HG03095 (cell line): ENCODE measurements around the gene MRGPRG.
"Not testable (repeated sequence)": the region's sequence is repeated elsewhere in the genome, so short reads cannot be mapped to it uniquely, and the experiment has no call there.

Experiments used
- ATAC-seq: cut with Tn5 transposase; IDR thresholded peaks from one replicate; pipeline ENCODE4 v1.9.1; 2021; ENCODE audit warnings: moderate library complexity; ENCODE audit not compliant: unreplicated experiment

Gene MRGPRG

GRCh38 chr11:3218483-3219280 is at the start of gene MRGPRG:
TSS of gene MRGPRG (minus strand) at chr11:3218813. CDS start at chr11:3218813, 0 bp downstream.
- ATAC-seq, result no peak

GRCh38 chr11:3262548-3262947 is 43.9 kb upstream of the MRGPRG start:
- ATAC-seq, result not testable (repeated sequence)

GRCh38 chr11:3261831-3262230 is 43.2 kb upstream of the MRGPRG start:
- ATAC-seq, result not testable (repeated sequence)

- not testable (repeated sequence) for ATAC-seq
These were observed 38.9 kb upstream of the MRGPRG start for GRCh38 chr11:3257509-3257908.

GRCh38 chr11:3255241-3255640 is 36.6 kb upstream of the MRGPRG start:
- not testable (repeated sequence) for ATAC-seq

- not testable (repeated sequence) for ATAC-seq
These were observed 36.2 kb upstream of the MRGPRG start for GRCh38 chr11:3254773-3255172.

- ATAC-seq, result no peak
These were observed 26.5 kb upstream of the MRGPRG start for GRCh38 chr11:3245071-3245470.

- ATAC-seq, result no peak
These were observed 25.3 kb upstream of the MRGPRG start for GRCh38 chr11:3243880-3244279.

GRCh38 chr11:3237119-3237518 is 18.5 kb upstream of the MRGPRG start:
- ATAC-seq, result no peak

- ATAC-seq, result no peak
These were observed 16.2 kb upstream of the MRGPRG start for GRCh38 chr11:3234846-3235245.

GRCh38 chr11:3232956-3233355 is 14.3 kb upstream of the MRGPRG start:
- ATAC-seq, result no peak

GRCh38 chr11:3231851-3232744 is 13.5 kb upstream of the MRGPRG start, which contains the start of gene MRGPRE:
TSS of gene MRGPRE (minus strand) at chr11:3232417. CDS start at chr11:3228799, 3,618 bp downstream.
- ATAC-seq, result no peak

- no peak for ATAC-seq
These were observed 12.9 kb upstream of the MRGPRG start for GRCh38 chr11:3231550-3231850.

- ATAC-seq, result no peak
These were observed 12.3 kb upstream of the MRGPRG start for GRCh38 chr11:3230636-3231549.

- ATAC-seq, result no peak
These were observed 11.3 kb upstream of the MRGPRG start for GRCh38 chr11:3229673-3230630.

GRCh38 chr11:3228445-3228829 is 9.8 kb upstream of the MRGPRG start:
- no peak for ATAC-seq

GRCh38 chr11:3227568-3228444 is 9.2 kb upstream of the MRGPRG start:
- ATAC-seq, result no peak

GRCh38 chr11:3226846-3227567 is 8.4 kb upstream of the MRGPRG start:
- ATAC-seq, result no peak
